Esophagus muscularis mucosa (tissue), 4 donors: Measurements from ENCODE around the gene UQCRC2.

ENCODE experiments used
- EP300 ChIP-seq: sonication (generic); formaldehyde crosslinking; IDR thresholded peaks from one replicate; pipeline ENCODE4 v1.6.1; 2017; ENCODE audit warnings: antibody characterized with exemption
- POLR2A ChIP-seq: fragments of 450-650 bp; IDR thresholded peaks from one replicate; pipeline ENCODE4 v1.6.1; 2017; ENCODE audit warnings: antibody characterized with exemption, moderate library complexity, mild to moderate bottlenecking, low read depth
- POLR2AphosphoS5 ChIP-seq, 2 donors: sonication (generic); formaldehyde crosslinking; IDR thresholded peaks; one replicate each; pipeline ENCODE4 v1.6.1; 2017; ENCODE audit warnings: antibody characterized with exemption in 2 of 2
- TF ChIP-seq, protein P1 (sequence below), 3 experiments: fragments of 200-600 bp in 2 of 3; fragments of 450-650 bp in 1 of 3; sonication (generic) in 2 of 3; IDR thresholded peaks; one replicate each; pipeline ENCODE4 v1.5.1; 2017 to 2019; ENCODE audit warnings: antibody characterized with exemption in 3 of 3, mild to moderate bottlenecking in 2 of 3, moderate library complexity in 1 of 3

DNA sequence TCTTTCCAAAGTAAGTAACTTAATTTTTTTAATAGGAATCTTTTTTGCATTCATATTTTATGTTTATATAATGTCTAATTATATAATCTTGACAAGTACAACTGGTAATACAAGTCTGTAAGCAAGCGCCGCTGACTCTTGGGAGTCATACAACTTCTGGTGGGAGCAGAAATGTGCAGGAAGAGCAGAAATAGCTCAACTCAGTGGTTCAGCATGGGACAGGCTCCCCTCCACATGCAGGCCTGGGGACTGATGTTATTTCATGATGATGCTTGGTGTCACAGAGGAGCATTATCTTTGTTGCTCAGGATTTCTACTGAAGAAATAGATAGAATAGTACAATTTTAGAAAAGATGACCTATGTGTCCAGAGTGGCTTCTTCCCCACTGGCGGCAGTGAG is 10.7 kb downstream of the UQCRC2 start:
- TF ChIP-seq, protein P1, sequence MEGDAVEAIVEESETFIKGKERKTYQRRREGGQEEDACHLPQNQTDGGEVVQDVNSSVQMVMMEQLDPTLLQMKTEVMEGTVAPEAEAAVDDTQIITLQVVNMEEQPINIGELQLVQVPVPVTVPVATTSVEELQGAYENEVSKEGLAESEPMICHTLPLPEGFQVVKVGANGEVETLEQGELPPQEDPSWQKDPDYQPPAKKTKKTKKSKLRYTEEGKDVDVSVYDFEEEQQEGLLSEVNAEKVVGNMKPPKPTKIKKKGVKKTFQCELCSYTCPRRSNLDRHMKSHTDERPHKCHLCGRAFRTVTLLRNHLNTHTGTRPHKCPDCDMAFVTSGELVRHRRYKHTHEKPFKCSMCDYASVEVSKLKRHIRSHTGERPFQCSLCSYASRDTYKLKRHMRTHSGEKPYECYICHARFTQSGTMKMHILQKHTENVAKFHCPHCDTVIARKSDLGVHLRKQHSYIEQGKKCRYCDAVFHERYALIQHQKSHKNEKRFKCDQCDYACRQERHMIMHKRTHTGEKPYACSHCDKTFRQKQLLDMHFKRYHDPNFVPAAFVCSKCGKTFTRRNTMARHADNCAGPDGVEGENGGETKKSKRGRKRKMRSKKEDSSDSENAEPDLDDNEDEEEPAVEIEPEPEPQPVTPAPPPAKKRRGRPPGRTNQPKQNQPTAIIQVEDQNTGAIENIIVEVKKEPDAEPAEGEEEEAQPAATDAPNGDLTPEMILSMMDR (IDR thresholded peaks at IDR 0.05): no peak
- no peak for TF ChIP-seq POLR2A
- no peak for TF ChIP-seq EP300
- no peak for TF ChIP-seq POLR2AphosphoS5 (IDR thresholded peaks at IDR 0.05)
